Sigmoid colon (tissue), 7 donors: ENCODE results near the gene ABCA10. TPM values are rescaled to one million over a fixed set of nuclear protein-coding genes. Genes with fewer than 3 reads are reported as not detected.

ENCODE experiments used
- DNase-seq: peaks from one replicate; pipeline ENCODE4 v3.0.0-alpha.2; 2019
- H3K27ac ChIP-seq, 4 donors: fragments of 200-600 bp; sonication (generic); one replicate each; pipeline ENCODE4 v1.5.1; 2016 to 2019; ENCODE audit warnings: mild to moderate bottlenecking in 1 of 4
- H3K27me3 ChIP-seq, 3 donors: fragments of 200-600 bp; sonication (generic); one replicate each; pipeline ENCODE4 v1.5.1; 2019; ENCODE audit warnings: mild to moderate bottlenecking in 1 of 3
- H3K36me3 ChIP-seq, 4 donors: fragments of 200-600 bp; sonication (generic); one replicate each; pipeline ENCODE4 v1.5.1; 2016 to 2019
- H3K4me1 ChIP-seq, 4 donors: fragments of 200-600 bp; sonication (generic); one replicate each; pipeline ENCODE4 v1.5.1; 2017 to 2019
- H3K4me3 ChIP-seq, 4 donors: fragments of 200-600 bp; sonication (generic); one replicate each; pipeline ENCODE4 v1.5.1; 2017 to 2019; ENCODE audit warnings: mild to moderate bottlenecking in 2 of 4, moderate library complexity in 1 of 4
- H3K9me3 ChIP-seq, 4 donors: fragments of 200-600 bp in 3 of 4; sonication (generic) in 3 of 4; one replicate each; pipeline versions ENCODE4 v1.5.1 to v1.6.1; 2013 to 2019
- CTCF ChIP-seq, 4 experiments: fragments of 450-650 bp in 3 of 4; fragments of 200-600 bp in 1 of 4; IDR thresholded peaks; one replicate each; pipeline ENCODE4 v1.5.1; 2016 to 2019; ENCODE audit warnings: antibody characterized with exemption in 4 of 4, mild to moderate bottlenecking in 3 of 4, moderate library complexity in 2 of 4
- EP300 ChIP-seq, 4 donors: sonication (generic); formaldehyde crosslinking; IDR thresholded peaks; one replicate each; pipeline ENCODE4 v1.6.1; 2017; ENCODE audit warnings: antibody characterized with exemption in 4 of 4
- POLR2A ChIP-seq, 2 donors: fragments of 450-650 bp; IDR thresholded peaks; one replicate each; pipeline ENCODE4 v1.6.1; 2016; ENCODE audit warnings: antibody characterized with exemption in 2 of 2, mild to moderate bottlenecking in 2 of 2, moderate library complexity in 2 of 2
- POLR2AphosphoS5 ChIP-seq, 4 donors: sonication (generic); formaldehyde crosslinking; IDR thresholded peaks; one replicate each; pipeline ENCODE4 v1.6.1; 2017; ENCODE audit warnings: antibody characterized with exemption in 4 of 4
- WGBS, 2 donors: extraction: QIAGEN DNeasy Blood & Tissue Kit; methylation state at CpG; one replicate each; pipeline ENCODE4 v1.1.7; 2013; 5-methylcytosine and 5-hydroxymethylcytosine counted together
- intact Hi-C: fragments of 100-400 bp; cut with DNase I; formaldehyde crosslinking; loops from one replicate; pipeline ENCODE4 v1.15.1; 2023
- polyA plus RNA-seq, 3 donors: library from polyadenylated mRNA; stranded (reverse); fragments of 200-250 nt; gene quantifications; one replicate each; pipeline ENCODE4 v1.2.3, GENCODE V29; 2013
- total RNA-seq, 4 donors: library from RNA; depleted of rRNA; stranded (reverse); fragments of >200 nt; gene quantifications; one replicate each; pipeline ENCODE4 v1.1.0, GENCODE V29; 2016
- donor health status: healthy with polysubstance abuse.
- donor health status: Bipolar disorder and iron deficiency.
- donor health status: healthy.

The ABCA10 gene
- total and polyA plus RNA-seq, 7 donors, result 0.46 to 12.0 (median 1.9) TPM

GRCh38 chr17:69236946-69237345, 8.3 kb upstream of the ABCA10 start:
- H3K27ac ChIP-seq, result no peak overlapping the region

GRCh38 chr17:69236464-69236863, 7.8 kb upstream of the ABCA10 start:
- DNase-seq, result no peak
- intact Hi-C loops, result loop anchor here (10.0 kb wide), 1 partner anchor 172 kb away; the partner anchor contains the start of gene ABCA9
- WGBS, 2 donors, result 53 to 76% methylated on average over 2 of the region's 2 CpGs

More at GRCh38 chr17:69236946-69237345, 8.3 kb upstream of the ABCA10 start:
- TF ChIP-seq POLR2AphosphoS5 (IDR thresholded peaks at IDR 0.05) (no peak), CTCF (IDR thresholded peaks at IDR 0.05) (no peak), POLR2A (IDR thresholded peaks at IDR 0.05) (no peak), EP300 (IDR thresholded peaks at IDR 0.05) (no peak)
- 87 to 91% methylated on average over 3 of the region's 3 CpGs for WGBS, 2 donors
- intact Hi-C loops, result loop anchor here (10.0 kb wide), 1 partner anchor 172 kb away; the partner anchor contains the start of gene ABCA9
- Histone ChIP-seq H3K4me1 (peaks cover 0 to 4% (median 0%) of the 10 kb centered on the region in 4 donors), H3K36me3 (no peaks in the 10 kb centered on the region), H3K27me3 (no peaks in the 10 kb centered on the region), H3K4me3 (no peak overlapping the region), H3K9me3 (peaks cover 0 to 10% (median 6%) of the 10 kb centered on the region in 4 donors)
- no peak for DNase-seq

GRCh38 chr17:69235338-69236058, 6.9 kb upstream of the ABCA10 start:
- no peaks in the 10 kb centered on the region for H3K27me3 ChIP-seq
- no peaks in the 10 kb centered on the region for H3K36me3 ChIP-seq
- no peak overlapping the region for H3K4me3 ChIP-seq
- 2 to 10% methylated on average over 1 of the region's 1 CpG for WGBS, 2 donors
- peaks cover 0 to 4% (median 0%) of the 10 kb centered on the region in 4 donors for H3K4me1 ChIP-seq
- peaks cover 0 to 10% (median 6%) of the 10 kb centered on the region in 4 donors for H3K9me3 ChIP-seq
- intact Hi-C loops, result loop anchor here (2.0 to 10.0 kb wide), 2 partner anchors 171 to 463 kb away; partner anchors contain the start of gene ABCA9
- no peak overlapping the region for H3K27ac ChIP-seq
- DNase-seq, result peak; percentile 88
- TF ChIP-seq EP300 (IDR thresholded peaks at IDR 0.05) (no peak), POLR2AphosphoS5 (IDR thresholded peaks at IDR 0.05) (no peak), POLR2A (IDR thresholded peaks at IDR 0.05) (no peak), CTCF (IDR thresholded peaks at IDR 0.05) (peak; percentile 40 to 56 (median 51))

More at GRCh38 chr17:69236464-69236863, 7.8 kb upstream of the ABCA10 start:
- TF ChIP-seq POLR2AphosphoS5 (IDR thresholded peaks at IDR 0.05) (no peak), EP300 (IDR thresholded peaks at IDR 0.05) (no peak), POLR2A (IDR thresholded peaks at IDR 0.05) (no peak), CTCF (IDR thresholded peaks at IDR 0.05) (no peak)
- Histone ChIP-seq H3K36me3 (no peaks in the 10 kb centered on the region), H3K27ac (no peak overlapping the region), H3K4me1 (peaks cover 0 to 4% (median 0%) of the 10 kb centered on the region in 4 donors), H3K27me3 (no peaks in the 10 kb centered on the region), H3K9me3 (peaks cover 0 to 10% (median 6%) of the 10 kb centered on the region in 4 donors), H3K4me3 (no peak overlapping the region)

GRCh38 chr17:69232650-69233049, 4.0 kb upstream of the ABCA10 start:
- H3K27ac ChIP-seq, result no peak overlapping the region

More at GRCh38 chr17:69232650-69233049, 4.0 kb upstream of the ABCA10 start:
- no peak for DNase-seq
- H3K36me3 ChIP-seq, result no peaks in the 10 kb centered on the region
- TF ChIP-seq POLR2AphosphoS5 (IDR thresholded peaks at IDR 0.05) (no peak), POLR2A (IDR thresholded peaks at IDR 0.05) (no peak), EP300 (IDR thresholded peaks at IDR 0.05) (no peak), CTCF (IDR thresholded peaks at IDR 0.05) (no peak)
- intact Hi-C loops, result loop anchor here (10.0 kb wide), 1 partner anchor 168 kb away; the partner anchor contains the start of gene ABCA9
- peaks cover 0 to 10% (median 6%) of the 10 kb centered on the region in 4 donors for H3K9me3 ChIP-seq
- no peak overlapping the region for H3K4me3 ChIP-seq
- peaks cover 0 to 4% (median 0%) of the 10 kb centered on the region in 4 donors for H3K4me1 ChIP-seq
- H3K27me3 ChIP-seq, result no peaks in the 10 kb centered on the region
